ENCODE results near the gene CGREF1.
"Not testable (repeated sequence)": the region's sequence is repeated elsewhere in the genome, so short reads cannot be mapped to it uniquely, and the experiment has no call there.

DNA sequence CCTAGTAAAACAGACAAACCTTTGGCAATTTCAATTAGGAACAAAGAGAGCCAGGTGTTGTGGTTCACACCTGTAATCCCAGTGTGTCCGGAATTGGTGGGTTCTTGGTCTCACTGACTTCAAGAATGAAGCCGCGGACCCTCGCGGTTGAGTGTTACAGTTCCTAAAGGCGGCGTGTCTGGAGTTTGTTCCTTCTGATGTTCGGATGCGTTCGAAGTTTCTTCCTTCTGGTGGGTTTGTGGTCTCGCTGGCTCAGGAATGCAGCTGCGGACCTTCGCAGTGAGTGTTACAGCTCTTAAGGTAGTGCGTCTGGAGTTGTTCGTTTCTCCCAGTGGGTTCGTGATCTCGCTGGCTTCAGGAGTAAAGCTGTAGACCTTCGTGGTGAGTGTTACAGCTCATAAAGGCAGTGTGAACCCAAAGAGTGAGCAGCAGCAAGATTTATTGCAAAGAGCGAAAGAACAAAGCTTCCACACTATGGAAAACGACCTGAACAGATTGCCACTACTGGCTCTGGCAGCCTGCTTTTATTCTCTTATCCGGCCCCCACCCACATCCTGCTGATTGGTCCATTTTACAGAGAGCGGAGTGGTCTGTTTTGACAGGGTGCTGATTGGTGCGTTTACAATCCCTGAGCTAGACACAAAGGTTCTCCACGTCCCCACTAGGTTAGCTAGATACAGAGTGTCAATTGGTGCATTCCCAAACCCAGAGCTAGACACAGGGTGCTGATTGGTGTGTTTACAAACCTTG lies 8.2 kb downstream of the CGREF1 start:
- TF ChIP-seq, protein P1, sequence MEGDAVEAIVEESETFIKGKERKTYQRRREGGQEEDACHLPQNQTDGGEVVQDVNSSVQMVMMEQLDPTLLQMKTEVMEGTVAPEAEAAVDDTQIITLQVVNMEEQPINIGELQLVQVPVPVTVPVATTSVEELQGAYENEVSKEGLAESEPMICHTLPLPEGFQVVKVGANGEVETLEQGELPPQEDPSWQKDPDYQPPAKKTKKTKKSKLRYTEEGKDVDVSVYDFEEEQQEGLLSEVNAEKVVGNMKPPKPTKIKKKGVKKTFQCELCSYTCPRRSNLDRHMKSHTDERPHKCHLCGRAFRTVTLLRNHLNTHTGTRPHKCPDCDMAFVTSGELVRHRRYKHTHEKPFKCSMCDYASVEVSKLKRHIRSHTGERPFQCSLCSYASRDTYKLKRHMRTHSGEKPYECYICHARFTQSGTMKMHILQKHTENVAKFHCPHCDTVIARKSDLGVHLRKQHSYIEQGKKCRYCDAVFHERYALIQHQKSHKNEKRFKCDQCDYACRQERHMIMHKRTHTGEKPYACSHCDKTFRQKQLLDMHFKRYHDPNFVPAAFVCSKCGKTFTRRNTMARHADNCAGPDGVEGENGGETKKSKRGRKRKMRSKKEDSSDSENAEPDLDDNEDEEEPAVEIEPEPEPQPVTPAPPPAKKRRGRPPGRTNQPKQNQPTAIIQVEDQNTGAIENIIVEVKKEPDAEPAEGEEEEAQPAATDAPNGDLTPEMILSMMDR (IDR thresholded peaks at IDR 0.05; ENCODE audit: low read depth, low read length, missing input control): not testable (repeated sequence)
- not testable (repeated sequence) for TF ChIP-seq YY1 (IDR thresholded peaks at IDR 0.05); SP1 (IDR thresholded peaks at IDR 0.05); EGR1 (IDR thresholded peaks at IDR 0.05; ENCODE audit: low read depth in 2 of 2); JUND (IDR thresholded peaks at IDR 0.05); RXRA (IDR thresholded peaks at IDR 0.05)
